Hypothalamus (tissue), 51 donors: ENCODE results near the gene MOSPD3.
A peak's percentile ranks its signal among the peaks of the same experiment; 100 is the strongest.

Experiments
- DNase-seq, 51 donors: peaks; one replicate each; lab custom pipeline; 2025; lab: John Stamatoyannopoulos, UW

MOSPD3 gene

DNA sequence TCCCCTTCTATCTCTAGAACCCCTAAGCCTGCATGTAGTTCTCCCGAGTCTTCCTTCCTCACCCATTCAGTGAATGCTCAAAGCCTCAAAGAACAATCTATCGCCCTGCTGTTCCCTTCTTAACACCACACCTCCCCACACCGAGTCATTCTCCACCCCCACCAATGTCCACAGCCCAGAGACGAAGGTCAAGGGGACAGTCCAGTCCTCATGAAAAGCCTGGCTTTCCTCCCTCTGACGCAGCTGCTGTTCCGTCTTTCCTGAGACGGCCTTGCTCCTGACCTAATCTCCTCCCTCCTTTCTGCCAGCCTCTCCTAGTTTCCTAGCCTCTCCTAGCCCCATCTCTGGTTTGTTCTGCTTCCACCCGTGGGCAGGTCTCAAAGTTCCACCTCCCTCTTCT lies 9.2 kb downstream of the MOSPD3 start:
- DNase-seq: no peak

DNA sequence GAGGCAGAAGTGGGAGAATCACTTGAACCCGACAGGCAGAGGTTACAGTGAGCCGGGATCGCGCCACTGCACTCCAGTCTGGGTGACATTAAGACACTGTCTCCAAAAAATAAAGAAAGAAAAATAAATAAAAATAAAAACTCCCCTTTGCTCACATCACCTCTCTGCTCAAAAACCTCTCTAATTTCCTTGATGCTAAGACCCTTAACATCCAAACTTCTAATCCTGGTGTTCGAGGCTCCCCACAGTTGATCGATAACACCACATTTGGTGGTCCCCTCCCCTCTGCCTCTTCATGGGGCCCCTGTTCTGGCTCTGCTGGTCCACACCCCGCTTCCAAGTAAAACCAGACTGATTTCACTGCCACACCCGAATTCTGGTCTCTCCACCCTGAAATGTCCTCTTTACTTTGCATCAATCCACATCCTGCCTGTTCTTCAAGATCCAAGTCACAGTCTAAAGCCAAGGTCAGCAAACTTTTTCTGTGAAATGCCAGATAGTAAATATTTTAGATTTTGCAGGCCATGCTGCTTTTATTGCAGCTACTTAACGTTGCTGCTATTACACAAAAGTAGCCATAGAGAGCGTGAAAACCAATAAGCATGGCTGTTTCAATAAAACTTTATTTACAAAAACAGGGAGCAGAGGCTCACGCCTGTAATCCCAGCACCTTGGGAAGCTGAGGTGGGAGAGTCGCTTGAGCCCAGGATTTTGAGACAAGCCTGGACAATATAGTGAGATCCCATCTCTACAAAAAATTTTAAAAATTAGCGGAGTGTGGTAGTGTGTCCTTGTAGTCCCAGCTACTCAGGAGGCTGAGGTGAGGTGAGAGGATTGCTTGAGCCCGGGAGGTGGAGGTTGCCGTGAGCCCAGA lies 11.8 kb downstream of the MOSPD3 start:
- no peak for DNase-seq

DNA sequence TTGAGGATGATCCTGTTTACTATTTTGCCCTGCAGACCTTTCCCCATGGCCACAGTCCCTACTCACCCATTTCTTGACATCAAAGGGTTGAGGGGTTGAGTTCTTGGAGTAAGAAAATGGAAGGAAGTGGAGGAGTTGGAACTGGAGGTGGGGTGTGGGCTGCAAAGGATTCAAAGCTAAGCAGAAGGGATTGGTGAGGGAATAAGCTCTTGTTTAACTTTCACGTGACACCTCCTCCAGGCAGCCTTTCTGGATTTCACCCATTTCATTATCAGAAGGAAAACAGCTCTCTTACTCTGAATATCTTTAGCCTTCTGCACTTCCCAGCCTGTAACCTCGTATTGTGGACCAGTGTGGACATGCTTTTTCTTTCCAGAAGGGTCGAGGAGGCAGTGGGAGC lies 13.7 kb downstream of the MOSPD3 start:
- no peak for DNase-seq

DNA sequence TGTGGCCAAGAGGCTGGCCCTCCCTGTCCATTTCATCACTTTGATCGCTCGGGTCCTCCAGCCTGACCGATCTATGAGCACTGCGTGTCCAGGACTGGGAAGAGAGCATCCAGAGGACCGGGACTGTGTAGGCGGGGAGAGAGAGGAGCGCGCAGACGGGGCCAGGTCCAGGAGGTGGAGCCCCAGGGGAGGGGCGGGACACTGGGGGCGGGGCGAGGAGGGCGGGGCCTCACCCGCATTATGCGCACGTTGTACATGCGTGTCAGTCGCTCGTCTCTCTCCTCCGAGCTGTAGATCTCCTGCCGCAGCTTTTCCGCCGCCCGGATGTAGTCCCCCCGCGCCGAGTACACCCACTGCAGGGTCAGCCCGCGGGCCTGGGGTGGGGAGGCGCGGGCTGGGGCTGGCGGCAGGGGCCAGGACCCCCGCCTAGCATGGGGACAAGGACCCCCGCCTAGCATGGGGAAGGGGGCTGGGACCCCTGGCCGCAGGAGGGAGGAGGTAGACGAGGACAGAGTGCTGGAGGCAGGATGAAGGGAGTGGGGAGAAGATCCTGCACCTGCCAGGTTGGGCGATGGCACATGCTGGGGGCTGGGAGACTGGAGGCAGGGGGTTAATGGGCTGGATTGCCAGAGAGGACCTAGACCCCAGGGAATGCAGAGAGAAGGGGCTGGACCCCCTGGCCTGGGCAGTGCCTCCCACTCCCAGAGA lies 14.3 kb downstream of the MOSPD3 start:
- DNase-seq: peak in 42 of 51 donors; percentile 2 to 74 (median 47)

DNA sequence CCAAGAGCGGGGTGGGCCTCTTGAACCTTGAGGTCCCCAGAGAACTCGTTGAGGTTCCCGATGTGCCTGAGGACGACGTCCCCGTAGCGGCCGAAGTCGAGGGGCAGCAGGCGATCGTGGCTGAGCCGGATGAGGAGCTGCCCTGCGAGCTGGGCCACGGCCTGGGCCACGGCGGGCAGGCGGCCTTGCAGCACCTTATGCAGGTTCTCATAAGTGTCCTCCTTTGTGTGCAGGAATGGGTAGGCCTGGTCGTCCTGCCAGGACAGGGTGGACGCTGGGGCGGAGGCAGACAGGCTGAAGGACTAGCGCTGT lies 14.9 kb downstream of the MOSPD3 start:
- no peak for DNase-seq

DNA sequence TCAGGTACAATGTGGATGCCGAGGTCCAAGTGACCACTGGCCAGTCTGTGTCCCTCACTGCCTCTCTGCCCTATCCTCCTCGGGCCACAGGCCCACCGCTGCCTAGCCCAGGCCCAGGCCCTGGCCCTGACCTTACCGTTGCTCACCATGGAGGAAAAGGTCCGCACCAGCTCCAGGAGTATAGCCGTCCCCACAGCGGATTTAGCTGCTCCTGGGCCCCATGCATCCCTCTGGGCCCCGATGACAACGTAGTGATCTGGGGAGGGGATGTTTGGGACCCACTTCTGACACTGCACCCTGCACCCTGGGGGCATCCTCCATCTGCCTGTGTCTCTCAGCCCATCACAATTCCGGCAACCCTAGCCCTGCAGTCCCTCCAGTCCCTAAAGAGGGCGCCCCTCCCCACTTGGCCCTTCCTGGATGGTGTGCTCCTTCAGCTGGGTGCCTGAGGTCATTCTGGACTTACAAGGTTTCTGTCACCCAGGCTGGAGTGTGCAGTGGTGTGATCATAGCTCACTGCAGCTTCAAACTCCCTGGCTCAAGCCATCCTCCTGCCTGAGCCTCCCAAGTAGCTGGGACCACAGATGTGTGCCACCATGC lies 16.9 kb downstream of the MOSPD3 start:
- no peak for DNase-seq

DNA sequence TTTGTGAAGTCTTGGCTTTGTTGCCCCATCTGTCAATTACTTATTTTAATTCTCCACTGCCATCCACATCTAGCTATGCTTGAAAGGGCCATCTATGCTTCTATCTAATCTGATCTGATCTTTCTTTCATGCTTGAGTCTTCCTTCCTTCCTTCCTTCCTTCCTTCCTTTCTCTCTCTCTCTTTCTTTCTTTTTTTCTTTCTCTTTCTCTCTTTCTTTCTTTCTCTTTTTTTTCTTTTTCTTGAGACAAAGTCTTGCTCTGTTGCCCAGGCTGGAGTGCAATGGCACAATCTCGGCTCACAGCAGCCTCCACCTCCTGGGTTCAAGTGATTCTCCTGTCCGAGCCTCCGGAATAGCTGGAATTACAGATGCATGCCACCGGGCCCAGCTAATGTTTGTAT lies 17.7 kb downstream of the MOSPD3 start:
- no peak for DNase-seq

DNA sequence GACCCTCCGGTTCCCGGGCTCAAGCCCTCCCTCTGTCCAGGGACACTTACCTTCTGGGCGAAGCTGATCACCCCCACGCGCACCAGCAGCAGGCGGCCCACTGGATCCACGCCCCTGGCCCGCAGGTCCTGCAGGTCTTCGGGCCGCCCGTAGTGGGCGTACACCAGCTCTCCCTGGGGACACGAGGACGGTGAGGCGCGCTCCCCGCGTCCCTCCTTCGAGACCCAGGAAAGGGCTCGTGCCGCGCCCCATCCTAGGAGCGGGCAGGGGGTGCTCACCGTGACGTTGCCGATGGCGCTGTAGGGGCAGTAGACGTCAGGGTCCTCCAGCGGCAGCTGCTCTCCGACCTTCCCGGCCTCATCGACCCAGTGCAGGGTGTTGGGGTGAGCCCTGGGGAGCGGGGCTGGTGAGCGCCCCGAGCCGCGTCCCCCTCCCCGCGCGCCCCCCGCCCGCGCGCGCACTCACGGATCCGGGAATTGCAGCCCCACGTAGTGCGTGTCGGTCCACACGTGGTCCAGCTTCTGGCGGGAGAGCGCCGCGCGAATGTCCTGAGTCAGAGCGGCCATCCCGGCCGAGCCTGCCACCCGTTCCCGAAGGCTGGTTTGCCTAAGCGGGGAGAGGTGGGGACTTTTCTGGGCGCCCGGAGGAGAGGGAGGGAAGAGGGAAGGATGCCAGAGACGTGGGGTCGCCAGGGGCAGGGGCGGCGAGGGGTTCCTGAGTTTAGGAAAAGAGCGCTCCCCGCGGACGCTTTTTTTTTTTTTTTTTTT lies 20.8 kb downstream of the MOSPD3 start:
- peak in 15 of 51 donors; percentile 1 to 33 (median 14) for DNase-seq

DNA sequence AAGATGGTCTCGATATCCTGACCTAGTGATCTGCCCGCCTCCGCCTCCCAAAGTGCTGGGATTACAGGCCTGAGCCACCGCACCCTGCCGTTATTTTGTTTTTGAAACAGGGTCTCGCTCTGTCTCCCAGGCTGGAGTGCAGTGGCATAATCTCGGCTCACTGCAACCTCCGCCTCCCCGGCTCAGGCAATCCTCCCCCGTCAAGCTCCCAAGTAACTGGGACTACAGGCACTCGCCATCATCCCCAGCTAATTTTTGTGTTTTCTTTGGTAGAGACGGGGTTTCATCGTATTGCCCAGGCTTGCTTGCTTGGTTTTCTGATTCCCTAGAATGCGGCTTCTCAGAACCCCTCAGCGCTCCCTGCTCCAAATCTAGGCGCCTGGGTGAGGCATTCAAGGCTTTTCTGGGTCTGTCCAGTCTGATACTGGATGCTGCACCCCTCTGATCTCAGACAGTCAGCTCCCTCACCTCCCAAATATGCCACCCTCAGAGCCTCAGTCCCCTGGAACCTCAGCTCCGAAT lies 27.7 kb downstream of the MOSPD3 start:
- no peak for DNase-seq

DNA sequence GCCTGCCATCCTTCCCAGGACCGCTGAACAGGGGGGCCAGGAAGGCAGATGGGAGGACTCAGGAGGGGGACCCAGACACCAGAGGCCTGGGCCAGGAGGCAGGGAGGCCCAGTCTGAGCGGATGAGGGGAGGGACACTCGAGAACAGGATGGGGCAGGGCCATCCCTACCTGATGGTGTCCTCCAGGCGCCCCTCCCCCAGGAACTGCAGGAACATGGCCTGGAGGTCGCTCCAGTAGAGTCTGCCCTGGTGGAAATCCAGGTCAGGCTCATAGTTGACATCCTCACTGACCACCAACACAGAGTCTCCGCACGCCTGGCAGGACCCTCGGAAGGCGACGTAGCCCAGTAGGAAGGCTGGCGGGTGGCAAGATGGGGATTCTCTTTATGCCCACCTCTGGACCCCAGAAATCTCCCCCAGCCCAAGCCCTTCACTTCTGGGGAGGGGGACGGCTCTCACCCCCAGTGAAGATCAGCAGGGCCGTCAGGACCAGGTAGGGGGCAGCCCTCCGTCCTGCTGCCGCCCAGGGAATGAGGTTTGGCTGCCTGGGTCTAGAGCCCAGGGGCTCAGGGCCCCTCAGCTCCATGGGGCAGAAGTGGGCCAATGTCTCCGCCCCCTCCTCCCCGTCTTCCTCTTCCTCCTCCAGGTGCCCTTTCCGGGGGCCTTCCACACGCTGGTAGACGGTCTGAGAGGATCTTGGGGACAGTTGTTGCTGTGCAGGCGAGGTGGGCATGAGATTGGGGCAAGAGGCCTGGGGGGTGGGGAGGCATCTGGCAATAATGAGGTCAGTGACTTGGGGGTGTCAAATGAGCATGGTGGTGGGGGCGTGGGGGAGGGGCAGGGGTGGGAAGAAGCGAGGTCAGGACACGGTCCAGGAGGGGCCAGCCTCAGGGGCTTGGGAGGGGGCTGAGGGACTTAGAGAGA lies 28.4 kb downstream of the MOSPD3 start:
- no peak for DNase-seq

DNA sequence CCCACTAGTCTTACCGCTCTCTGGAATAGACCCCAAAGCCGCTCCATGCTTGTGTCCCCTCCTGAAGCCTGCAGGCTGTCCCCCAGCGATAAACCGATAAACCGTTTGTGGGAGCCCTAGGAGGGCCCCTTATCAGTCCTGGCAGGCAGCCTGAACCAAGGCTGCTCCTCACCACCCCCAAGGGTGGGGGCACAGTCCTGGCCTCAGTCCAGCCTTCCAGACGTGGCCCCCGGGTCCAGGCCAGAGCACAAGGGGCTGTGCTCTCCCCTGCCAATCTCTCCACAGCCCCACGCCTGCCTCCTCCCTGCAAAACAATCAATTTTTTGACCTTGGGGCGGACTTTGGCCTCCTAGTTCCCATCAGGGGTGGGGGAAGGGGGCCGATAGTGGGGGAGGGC lies 29.1 kb downstream of the MOSPD3 start, which contains the start of gene TFR2:
TSS of gene TFR2 (minus strand) at position 90 of the 397 bp plus-strand sequence. CDS start at position 47, 43 bp downstream.
- DNase-seq: no peak

DNA sequence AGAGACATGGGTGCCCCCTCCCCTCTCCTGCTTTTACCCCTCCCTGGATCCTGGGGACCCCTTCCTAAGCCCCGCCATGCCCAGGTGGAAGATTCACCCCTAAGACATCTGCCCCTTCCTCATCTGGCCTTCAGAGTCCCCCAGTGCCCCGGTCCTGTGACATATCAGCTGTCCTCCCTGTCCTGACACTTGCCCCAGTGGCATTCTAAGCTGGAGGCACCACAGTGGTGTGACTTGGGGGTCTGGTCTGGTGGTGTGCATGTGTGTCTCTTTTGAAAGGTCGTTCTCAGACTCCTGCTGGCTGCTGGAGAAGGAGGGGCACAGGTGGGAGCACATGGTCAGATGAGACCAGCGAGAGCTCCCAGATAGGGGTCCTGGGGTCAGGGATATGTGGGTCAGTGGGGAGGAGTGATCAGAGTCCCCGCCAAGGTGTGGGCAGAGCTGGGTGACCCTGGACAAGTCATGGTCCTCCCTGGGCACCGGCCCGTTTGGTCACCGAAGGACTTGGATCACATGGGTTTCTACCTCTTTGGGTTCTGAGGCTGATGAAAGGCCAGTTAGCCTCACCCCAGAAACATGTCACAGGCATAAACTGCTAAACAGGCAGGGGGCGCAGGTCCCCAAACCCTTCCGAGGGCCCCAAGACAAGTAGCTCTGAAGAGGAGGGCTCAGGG lies 29.7 kb downstream of the MOSPD3 start:
- no peak for DNase-seq

DNA sequence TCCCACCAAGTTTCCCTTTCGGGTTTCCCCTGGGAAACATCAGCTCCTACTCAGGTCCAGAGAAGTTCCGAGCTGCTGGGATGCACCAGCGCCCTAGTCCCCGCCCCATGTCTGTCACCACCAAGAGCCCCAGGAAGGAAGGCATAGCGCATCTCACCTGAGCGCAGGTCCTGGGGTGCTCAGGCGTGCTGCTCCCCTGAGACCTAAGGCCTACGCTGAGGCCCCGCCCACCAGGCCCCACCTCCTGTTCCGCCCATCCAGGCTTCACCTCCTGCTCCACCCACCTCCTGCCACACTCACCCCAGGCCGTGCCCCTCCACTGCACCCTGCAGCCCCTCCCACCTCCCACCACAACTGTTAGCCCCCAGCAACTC lies 30.2 kb downstream of the MOSPD3 start:
- no peak for DNase-seq

DNA sequence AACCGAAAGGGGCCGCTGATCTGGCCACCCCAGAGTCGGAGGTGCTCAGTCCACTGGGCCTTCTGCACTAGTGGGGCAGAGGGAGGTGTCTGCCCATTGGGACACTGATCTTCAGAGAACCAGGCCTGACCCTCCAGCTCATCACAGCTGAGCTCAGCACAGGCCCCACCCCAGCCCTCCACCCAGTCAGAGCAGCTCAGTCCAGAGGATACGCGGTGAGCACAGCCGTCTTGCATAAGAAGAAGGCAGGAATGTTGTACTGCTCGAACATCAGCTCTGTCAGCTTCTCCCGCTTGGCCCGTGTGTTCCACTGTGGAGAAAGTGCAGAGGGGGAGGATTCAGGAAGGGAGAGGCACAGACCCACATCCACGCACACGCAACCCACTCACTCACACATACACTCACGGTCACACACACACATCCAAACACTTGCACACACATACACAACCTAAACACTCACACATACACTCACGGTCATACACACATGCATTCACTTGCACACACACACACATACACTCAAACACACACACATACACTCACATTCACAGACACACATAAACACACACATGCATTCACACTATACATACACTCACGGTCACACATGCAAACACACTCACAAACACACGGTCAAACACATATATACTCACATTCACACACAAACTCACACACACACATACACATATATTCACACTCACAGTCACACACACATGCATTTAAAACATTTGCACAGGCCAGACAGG lies 37.7 kb downstream of the MOSPD3 start:
- DNase-seq: no peak

DNA sequence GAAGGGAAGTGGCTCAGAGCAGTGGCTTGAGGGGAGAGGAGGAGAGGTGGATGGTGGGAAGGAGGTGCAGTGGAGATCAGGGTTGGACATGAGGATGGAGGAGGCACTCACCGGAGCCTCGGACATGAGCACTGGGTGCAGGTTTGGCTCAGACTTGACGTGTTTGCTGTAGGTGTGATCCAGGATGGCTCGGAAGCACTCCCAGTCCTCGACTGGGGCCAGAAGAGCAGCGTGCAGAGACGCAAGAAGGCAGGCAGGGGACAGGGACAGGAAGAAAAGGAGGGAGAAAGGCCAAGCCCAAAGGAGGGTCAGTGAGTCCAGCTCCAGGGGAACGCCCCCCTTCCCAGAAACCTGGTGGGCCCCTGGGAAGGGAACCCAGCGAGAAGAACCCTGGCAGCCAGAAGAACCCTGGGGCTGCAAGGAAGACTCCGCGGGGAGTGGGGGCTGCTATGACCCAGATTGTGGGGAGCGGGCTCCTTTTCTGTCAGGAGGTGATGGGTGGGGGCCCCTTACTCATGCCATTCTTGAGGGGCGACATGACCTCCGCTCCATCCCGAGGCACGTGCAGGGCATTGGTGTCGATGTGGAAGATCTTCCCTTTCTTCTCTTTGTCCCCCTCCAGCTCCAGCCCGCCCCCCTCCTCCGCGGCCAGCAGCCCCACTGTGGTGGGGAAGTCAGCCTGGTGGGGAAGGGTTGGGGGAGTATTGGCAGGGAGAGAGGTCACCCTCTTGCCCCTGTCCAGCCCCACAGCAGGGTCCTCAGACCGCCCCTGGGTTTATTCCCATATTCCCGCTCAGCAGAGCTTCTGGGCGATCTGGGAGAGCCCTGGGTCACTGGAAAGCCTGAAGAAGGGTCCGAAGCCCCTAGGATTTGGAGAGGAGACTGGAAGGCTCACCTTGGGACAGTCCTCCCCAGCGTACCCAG lies 42.8 kb downstream of the MOSPD3 start:
- no peak for DNase-seq

DNA sequence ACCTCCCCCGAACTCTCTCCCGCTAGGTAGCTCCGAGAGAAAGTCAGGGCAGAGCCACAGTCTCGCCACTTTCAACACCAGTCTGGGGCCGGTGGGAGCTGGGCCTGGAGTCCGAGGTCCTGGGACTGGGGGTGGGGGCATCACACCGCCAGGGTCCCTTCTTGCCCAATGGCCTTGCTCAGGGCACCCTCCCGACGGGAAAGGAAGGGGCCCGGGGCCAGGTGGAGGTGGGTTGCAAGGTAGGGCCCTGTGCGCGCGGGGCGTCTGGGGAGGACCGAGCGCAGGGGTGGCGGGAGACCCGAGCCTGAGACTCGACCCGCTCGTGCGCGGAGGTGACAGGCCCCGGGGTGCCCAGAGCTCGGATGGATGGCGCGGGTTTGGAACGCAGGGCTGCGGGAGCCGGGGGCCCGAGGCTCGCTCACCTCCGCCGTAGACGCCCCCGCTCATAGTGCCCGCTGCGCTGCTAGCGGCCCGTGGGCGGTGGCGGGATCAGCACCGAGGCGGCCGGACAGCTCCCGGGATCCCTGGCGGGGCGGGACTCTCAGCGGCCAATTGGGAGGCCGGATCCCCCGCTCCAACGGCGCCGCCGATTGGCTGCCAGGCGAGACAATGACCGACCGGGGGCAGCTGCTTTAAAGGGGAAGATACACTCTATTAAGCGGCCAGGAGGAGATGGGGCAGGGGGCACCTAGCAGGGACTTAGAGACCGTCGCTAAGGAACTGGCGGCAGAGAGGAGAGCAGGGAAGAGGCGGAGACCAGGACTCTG lies 43.8 kb downstream of the MOSPD3 start, which contains the start of gene ACTL6B:
TSS of gene ACTL6B (minus strand) at position 541 of the 767 bp plus-strand sequence. CDS start at position 447, 94 bp downstream.
- peak in 40 of 51 donors; percentile 6 to 85 (median 55) for DNase-seq
